A673 (cell line): ENCODE data around the gene OVCH1.

ENCODE experiments used
- EZH2 ChIP-seq: fragments of 200-600 bp; sonication (generic); IDR thresholded peaks from 2 replicates; pipeline ENCODE4 v1.6.1; 2017; ENCODE audit warnings: borderline replicate concordance, low read depth, mild to moderate bottlenecking, mixed read lengths, antibody characterized with exemption, low read length; ENCODE audit not compliant: poor library complexity, severe bottlenecking
- TF ChIP-seq, protein P1 (sequence below): fragments of 300-800, 200-600 bp; sonication (generic); conservative IDR thresholded peaks from 2 replicates; pipeline ENCODE4 v1.5.1; 2017; ENCODE audit warnings: low read depth, mild to moderate bottlenecking, antibody characterized with exemption, low read length, moderate library complexity, mixed read lengths

- TF ChIP-seq, protein P1, sequence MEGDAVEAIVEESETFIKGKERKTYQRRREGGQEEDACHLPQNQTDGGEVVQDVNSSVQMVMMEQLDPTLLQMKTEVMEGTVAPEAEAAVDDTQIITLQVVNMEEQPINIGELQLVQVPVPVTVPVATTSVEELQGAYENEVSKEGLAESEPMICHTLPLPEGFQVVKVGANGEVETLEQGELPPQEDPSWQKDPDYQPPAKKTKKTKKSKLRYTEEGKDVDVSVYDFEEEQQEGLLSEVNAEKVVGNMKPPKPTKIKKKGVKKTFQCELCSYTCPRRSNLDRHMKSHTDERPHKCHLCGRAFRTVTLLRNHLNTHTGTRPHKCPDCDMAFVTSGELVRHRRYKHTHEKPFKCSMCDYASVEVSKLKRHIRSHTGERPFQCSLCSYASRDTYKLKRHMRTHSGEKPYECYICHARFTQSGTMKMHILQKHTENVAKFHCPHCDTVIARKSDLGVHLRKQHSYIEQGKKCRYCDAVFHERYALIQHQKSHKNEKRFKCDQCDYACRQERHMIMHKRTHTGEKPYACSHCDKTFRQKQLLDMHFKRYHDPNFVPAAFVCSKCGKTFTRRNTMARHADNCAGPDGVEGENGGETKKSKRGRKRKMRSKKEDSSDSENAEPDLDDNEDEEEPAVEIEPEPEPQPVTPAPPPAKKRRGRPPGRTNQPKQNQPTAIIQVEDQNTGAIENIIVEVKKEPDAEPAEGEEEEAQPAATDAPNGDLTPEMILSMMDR, result no peak
- TF ChIP-seq EZH2, result no peak
Observed at GRCh38 chr12:29425722-29426121, 71.8 kb downstream of the OVCH1 start.
